GM10266 (cell line): Measurements from ENCODE around the gene SORCS2.

ENCODE experiments used
- DNase-seq: peaks from one replicate; pipeline ENCODE4 v3.0.0; 2012; ENCODE audit errors: extremely low spot score
- CTCF ChIP-seq: IDR thresholded peaks from 2 replicates; pipeline ENCODE4 v1.5.1; 2012; ENCODE audit warnings: mild to moderate bottlenecking, low read depth; ENCODE audit not compliant: control insufficient read depth, insufficient read depth; ENCODE audit errors: missing control alignments

The SORCS2 gene

GRCh38 chr4:7790999-7791398, 598.7 kb downstream of the SORCS2 start:
- DNase-seq, result no peak
- TF ChIP-seq CTCF, result no peak
